Measurements from ENCODE around the gene POLR3GL. TPM values are rescaled to one million over a fixed set of nuclear protein-coding genes. Genes with fewer than 3 reads are reported as not detected.

The POLR3GL gene
- total RNA-seq, 1 donor from 2014 or later = 22.9 TPM

- Histone ChIP-seq H3K4me1 (peaks cover 3 to 31% of the 10 kb centered on the region in 2 donors), H3K9me3 (no peaks in the 10 kb centered on the region), H3K4me3 (peak overlapping the region; percentile 79 to 88), H3K27me3 (no peaks in the 10 kb centered on the region), H3K36me3 (peaks cover 29 to 43% of the 10 kb centered on the region in 2 donors), H3K27ac (peak overlapping the region; percentile 89 to 95)
- no peak for TF ChIP-seq CTCF (IDR thresholded peaks at IDR 0.05)
- DNase-seq (ENCODE audit: low spot score in 2 of 2) = peak in 1 of 2 donors; percentile 61
- intact Hi-C loops (cut with DNase I) = loop anchor here (5.0 kb wide), 1 partner anchor 32 kb away; the partner anchor contains the start of genes ANKRD34A and POLR3GL
These were observed 30.1 kb downstream of the POLR3GL start for GRCh38 chr1:145994391-145995120.

- Histone ChIP-seq H3K27ac (peak overlapping the region; percentile 89 to 95), H3K36me3 (peaks cover 29 to 43% of the 10 kb centered on the region in 2 donors), H3K9me3 (no peaks in the 10 kb centered on the region), H3K4me1 (peaks cover 3 to 37% of the 10 kb centered on the region in 2 donors), H3K27me3 (no peaks in the 10 kb centered on the region), H3K4me3 (peak overlapping the region; percentile 79 to 88)
- intact Hi-C loops (cut with DNase I) = loop anchor here (5.0 kb wide), 1 partner anchor 33 kb away; the partner anchor contains the start of genes ANKRD34A and POLR3GL
- DNase-seq (ENCODE audit: low spot score in 2 of 2) = peak in 1 of 2 donors; percentile 18
- no peak for TF ChIP-seq CTCF (IDR thresholded peaks at IDR 0.05)
These were observed 30.8 kb downstream of the POLR3GL start for GRCh38 chr1:145995148-145995881.

DNA sequence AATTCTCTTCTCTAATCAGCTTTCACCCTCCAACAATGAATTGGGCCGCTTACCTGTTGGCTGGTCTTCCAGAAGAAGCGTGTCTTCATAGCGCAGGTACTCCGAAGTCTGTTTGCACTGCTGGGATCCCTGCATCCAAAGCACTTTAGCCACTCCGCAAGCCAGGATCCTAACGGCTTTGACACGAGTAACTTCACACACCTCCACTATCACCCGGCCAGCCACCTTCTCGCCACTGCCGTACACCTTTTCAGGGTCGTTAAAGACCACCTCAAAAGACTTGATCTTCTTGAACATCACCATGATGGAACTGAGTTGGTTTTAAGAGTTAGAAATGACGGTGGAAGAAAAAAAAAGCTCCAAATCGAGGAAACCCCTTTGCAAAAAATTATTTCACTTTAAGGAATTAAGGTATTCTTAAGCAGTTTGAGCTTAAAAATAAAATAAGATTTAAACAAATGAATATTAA lies 31.5 kb downstream of the POLR3GL start:
- TF ChIP-seq CTCF (IDR thresholded peaks at IDR 0.05) = no peak
- intact Hi-C loops (cut with DNase I) = loop anchor here (1.0 to 5.0 kb wide), 4 partner anchors 10 to 39 kb away; partner anchors contain the start of genes ANKRD34A and POLR3GL
- Histone ChIP-seq H3K4me1 (peaks cover 3 to 37% of the 10 kb centered on the region in 2 donors), H3K27me3 (no peaks in the 10 kb centered on the region), H3K36me3 (peaks cover 29 to 43% of the 10 kb centered on the region in 2 donors), H3K9me3 (no peaks in the 10 kb centered on the region), H3K4me3 (peak overlapping the region; percentile 79 to 88), H3K27ac (peak overlapping the region; percentile 89 to 95)
- DNase-seq (ENCODE audit: low spot score in 2 of 2) = peak in 1 of 2 donors; percentile 66

- Histone ChIP-seq H3K27ac (peak within 1 kb of the TSS; percentile 89 to 95), H3K4me3 (peak within 1 kb of the TSS; percentile 79 to 88), H3K27me3 (no peaks in the 10 kb centered on the region), H3K4me1 (peaks cover 3 to 37% of the 10 kb centered on the region in 2 donors), H3K36me3 (peaks cover 29 to 43% of the 10 kb centered on the region in 2 donors), H3K9me3 (no peaks in the 10 kb centered on the region)
- no peak for TF ChIP-seq CTCF (IDR thresholded peaks at IDR 0.05)
- peak; percentile 97 to 99 for DNase-seq (ENCODE audit: low spot score in 2 of 2)
- intact Hi-C loops (cut with DNase I) = loop anchor here (1.0 to 5.0 kb wide), 4 partner anchors 10 to 38 kb away; partner anchors contain the start of genes ANKRD34A and POLR3GL
These were observed 32.0 kb downstream of the POLR3GL start, which contains the start of gene TXNIP for GRCh38 chr1:145996433-145997015. TXNIP (minus strand) TSS chr1:145996579; CDS start chr1:145996266, 313 bp downstream.
